HG03469 (cell line): Measurements from ENCODE around the gene ATPAF1.
A peak's percentile ranks its signal among the peaks of the same experiment; 100 is the strongest.

ENCODE experiments used
- ATAC-seq: cut with Tn5 transposase; IDR thresholded peaks from one replicate; pipeline ENCODE4 v1.9.1; 2021; ENCODE audit warnings: mild to moderate bottlenecking, moderate library complexity, moderate number of reproducible peaks; ENCODE audit not compliant: unreplicated experiment

Gene ATPAF1

DNA sequence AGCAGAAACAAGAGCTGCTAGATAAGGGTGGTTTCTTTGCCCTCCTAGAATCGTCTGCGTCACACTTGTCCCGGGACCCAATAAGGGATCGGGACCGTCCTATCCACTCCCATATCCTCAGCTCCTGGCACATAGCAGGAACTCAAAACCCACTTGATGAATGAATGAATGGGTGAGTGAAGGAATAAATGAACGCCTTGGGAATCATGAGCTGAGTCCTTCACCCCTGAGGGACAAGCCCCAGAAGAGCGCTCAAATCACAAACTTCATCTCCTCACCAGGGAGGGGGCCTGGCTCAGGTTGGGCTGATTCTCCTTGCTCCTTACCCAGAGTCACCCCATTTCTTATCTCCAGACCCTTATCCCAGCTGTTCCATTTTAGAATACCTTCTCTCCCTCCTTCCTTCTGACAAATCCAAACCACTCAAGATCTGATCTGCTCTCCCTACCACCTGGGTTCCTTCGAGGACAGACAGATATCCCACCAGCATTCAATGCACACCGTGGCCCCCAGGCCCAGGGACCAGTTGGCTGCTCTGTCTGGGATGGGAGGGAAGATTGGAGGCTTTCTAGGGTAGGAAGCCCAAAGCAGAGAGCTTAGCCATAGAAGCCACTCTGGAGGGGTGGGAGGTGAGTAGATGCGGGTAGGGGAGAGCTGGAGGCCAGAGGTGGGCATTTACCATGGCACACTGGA is 50.9 kb downstream of the ATPAF1 start:
- no peak for ATAC-seq

- ATAC-seq, result no peak
Observed at GRCh38 chr1:46616277-46617107, 51.7 kb downstream of the ATPAF1 start, which contains the start of gene MOB3C. TSS of gene MOB3C (minus strand) at chr1:46616811. CDS start at chr1:46613321, 3,490 bp downstream.

- no peak for ATAC-seq
Observed at GRCh38 chr1:46615735-46616134, 52.4 kb downstream of the ATPAF1 start.

DNA sequence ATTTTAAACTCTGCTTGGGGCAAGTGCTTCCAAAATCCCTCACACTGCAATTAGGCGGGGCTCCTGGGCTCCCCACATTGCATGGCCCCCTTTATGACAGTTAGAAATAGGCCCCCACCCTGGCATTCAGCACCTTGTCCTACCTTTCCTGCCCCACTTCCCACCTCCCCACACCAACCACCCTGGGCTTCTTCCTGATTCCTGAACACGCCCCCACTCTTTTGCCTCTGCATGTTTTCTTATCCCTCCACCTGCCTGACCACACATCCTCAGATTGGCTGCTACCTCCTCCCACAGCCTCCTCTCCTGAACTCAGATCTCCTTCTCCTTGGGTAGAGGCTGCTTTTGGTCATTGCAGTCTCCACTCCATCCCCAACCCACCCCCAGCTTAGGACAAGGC is 53.1 kb downstream of the ATPAF1 start:
- no peak for ATAC-seq

DNA sequence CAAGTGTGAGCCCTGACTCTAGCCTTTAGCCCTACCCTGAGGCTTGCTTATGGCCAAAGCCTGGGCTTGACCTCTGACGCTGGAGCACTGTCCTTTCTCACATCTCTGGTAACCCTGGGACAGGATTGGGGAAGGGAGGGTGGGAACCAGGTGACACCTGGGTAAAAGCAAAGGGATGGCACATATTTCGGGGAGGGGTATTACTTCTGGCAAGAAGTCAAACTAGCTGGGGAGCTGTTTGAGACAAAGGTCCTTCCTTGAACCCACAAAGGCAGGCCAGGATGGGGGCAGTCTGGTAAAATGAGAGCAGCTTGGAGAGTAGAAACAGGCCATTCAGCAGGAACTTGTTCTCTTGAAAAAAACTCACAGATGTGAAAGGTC is 53.6 kb downstream of the ATPAF1 start:
- no peak for ATAC-seq

DNA sequence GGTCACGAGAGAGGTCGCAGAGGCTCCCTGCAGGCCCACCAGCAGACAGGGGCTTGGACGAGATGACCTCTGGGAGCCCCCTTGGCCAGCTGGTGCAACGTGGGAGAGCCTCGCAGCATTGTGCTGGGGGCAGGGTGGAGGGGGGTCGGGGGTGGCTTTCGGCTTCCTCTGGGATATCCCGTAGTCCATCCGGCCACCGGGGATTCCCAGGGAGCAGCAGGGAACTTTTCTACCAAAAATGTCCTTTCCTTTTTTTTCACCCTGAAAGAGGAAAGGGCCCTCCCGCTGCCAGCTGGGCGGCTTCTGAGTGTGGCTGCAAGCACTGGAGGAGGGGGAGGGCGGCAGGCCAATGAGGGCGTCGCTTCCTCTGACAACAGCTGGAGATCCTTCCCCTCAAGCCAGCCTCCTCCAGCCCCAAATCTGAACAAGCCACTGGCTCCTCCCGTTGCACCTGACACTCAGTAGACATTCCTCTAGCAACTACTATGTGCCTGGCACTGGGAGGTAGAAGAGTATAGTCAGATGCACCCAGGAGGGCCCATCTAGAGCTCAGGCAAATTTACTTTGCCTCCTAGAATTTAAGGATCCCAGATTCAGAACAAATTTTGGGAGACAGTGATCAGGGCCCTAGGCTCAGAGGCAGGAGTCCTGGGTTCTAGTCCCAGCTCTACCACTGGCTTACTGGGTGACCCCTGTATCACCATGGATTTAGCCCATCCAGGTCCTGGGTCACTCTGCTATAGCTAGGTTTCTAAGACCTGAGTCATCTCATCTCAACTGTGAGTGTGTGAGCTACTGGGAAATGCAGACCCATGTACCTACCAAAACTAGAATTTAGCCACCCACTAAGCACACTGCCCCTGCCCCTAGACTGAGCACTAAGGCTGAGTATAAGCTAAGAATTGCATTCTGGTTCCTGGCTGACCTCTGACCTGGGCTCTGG is 54.2 kb downstream of the ATPAF1 start:
- ATAC-seq, result peak; percentile 41

DNA sequence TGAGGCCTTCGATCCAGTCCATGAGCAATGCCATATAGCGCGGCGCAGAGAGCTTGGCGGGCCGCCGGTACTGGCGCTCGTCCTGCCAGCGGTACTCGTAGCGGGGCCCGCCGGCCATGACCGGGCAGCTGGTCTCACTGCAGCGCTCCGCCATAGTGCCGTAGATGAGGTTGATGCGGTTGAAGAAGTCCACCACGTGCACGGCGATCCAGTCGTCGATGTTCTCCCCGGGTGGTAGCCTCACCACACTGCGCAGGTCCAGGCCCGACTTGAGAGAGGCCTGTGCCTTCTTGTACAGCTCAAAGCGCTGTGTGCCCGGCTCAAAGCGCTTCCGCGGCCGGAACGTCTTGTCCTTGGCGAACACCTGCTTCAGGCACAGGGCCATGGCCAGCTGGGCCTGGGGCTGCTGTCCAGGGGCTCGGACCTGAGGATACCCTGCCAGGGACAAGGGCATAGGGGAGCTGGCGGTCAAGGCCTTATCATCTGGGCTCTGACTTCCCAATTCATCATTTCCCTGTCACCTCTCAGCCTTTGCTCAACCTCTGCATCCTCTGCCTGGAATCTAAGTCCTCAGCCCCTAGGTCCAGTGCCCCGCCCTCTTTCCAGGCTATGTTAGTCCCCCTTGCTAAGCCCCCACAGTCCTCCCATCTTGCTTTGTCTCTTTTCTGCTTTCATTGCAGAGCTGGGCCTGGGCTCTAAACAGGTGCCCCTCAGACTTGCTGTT is 55.1 kb downstream of the ATPAF1 start:
- ATAC-seq, result no peak

- ATAC-seq, result no peak
Observed at GRCh38 chr1:46611691-46612221, 56.4 kb downstream of the ATPAF1 start.

DNA sequence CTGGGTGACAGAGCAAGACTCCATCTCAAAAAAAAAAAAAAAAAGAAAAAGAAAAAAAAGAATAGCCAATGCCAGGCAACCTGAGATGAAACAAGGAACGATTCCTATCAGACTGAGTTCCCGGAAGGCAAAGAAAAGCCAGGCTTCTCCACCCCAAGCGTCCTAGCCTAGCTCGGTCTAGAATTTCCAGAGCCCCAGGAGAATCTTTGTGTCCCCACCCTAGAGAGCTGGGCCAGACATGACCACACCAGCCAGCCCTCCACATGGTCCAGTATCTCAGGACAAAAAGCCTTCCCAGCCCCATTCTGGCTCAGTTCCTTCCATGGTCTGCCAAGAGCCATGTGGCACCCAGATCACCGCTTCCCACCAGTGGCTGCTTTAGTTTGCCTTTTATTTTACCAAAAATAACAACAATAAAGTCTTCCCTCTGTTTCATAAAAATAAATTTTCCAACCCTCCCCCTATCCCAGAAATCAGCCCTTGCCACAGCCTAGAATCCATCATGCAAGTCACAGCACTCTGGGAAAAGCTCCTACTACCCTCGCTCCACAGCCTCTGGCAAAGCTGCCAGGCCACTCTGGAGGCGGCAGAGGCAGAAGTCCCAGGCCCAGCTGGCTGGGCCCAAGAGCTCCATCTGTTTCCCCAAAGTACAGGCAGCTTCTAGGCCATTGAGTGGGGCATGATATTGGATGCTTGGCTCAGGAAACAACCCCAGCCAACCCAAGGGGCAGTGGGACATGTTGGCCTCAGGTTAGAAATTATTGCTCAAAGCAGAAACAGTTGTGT is 60.6 kb downstream of the ATPAF1 start:
- no peak for ATAC-seq

GRCh38 chr1:46606255-46606965 is 61.8 kb downstream of the ATPAF1 start:
- ATAC-seq, result no peak

DNA sequence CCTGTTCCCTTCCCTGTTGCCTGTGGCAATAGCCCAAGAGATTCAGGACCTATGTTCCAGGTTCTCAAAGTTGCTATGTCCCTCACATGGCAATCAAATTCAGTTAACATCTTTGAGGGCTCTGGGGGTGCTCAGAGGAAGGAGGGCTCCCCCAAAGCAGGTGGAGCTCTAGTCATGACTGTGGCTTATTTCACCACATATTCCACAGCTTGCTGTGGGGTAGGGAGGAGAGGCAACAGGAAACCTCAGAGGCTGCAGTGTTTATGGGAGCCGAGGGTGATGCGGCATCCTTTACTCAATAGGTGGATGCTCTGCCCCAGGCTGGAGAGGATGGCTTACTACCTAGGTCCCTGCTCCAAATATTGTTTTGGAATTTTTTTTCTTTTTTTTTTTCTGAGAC is 62.9 kb downstream of the ATPAF1 start:
- no peak for ATAC-seq

DNA sequence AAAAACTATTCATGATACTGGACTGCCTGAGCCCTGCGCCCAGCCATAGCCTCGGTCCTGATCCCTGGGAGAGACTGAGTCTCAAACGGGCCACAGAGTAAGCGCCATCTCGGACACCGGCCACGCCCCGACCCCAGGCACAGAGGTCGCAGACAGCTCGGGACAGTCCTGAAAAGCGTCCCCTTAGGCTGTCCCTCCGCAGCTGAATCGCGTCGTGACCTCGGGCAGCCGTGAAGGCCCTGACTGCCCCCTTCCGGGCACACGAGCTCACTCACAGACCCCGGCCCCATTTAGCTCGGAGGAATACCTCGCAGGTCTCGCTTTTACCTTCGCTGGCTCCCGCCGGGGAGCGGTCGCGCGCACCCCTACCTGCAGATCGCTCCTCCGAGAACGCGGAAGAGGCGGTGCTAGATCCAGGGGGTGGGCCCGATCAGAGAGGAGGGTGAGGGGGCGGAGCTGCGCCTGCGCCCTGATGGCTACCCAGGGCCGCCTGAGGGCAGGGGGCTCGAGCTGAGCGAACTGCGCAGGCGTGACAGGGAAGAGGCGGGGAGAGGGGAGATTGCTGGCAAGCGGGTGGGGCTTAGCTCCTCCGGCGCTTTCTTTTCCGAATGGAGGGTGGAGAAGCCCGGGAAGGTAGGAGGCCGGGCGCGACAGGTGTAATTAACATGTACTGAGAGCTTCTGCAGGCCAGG is 64.2 kb downstream of the ATPAF1 start, which contains the start of gene MKNK1:
TSS of gene MKNK1 (minus strand) at position 411 of the 692 bp plus-strand sequence. CDS start 20,941 bp downstream, outside the sequence.
- peak; percentile 92 for ATAC-seq

DNA sequence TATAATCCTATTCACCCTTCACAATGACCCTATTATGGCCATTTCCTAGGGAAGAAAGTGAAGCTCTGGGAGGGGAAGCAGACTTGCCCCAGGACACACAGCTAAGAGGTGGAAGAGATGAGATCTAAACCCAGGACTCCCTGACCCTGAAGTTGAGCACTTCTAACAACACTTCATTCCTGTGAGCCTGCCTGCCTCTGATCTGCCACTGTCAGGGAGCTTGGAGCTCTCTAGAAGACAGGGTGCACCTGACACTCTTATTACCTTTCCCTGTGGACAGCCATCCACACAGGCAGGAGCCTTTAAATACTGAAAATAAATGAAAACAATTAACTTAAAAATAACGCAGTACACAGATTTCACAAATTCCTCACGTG is 64.7 kb downstream of the ATPAF1 start:
- ATAC-seq, result no peak

DNA sequence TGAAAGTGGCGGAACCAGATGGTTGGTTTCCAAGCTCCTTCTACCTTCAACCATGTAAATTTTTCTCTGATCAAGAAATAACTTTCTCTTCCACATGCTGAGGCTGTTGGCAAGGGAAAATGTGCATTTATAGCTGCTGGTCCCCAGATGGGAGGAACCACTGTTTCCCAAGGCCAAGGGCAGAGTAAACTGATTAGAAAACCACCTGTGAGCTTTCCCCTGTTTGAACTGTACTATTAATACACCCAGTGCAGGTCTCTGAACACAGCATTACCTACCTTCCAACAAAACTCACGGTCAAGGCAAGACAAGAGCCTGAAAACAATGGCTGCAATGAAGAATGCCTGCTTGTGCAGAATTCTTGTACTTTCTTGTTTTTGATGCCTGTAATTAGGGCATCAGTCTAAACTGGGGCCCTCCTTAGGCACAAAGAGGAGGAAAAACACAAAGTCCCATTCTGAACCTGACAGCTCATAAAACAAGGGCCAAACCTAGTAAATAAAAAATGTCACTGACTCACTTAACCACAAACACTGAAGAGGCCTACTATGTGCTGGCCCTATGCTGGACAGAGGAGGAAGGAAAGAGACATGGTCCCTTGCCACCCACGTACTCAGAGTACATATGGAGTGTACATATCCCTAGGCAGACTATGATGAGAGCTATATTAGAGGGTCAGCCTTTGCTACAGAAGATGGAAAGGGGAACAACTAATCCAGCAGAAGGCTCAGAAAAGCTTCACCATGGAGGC is 66.7 kb downstream of the ATPAF1 start:
- ATAC-seq, result no peak

- ATAC-seq, result no peak
Observed at GRCh38 chr1:46599059-46599970, 68.8 kb downstream of the ATPAF1 start.

- no peak for ATAC-seq
Observed at GRCh38 chr1:46596846-46597245, 71.3 kb downstream of the ATPAF1 start.
